Stimulated activated CD4-positive, alpha-beta T cell treated with anti-CD3 and anti-CD28 coated beads, Interleukin-2, amount 100 ng/mL, for 48 hours (primary cell): ENCODE results near the gene KRT39.
A peak's percentile ranks its signal among the peaks of the same experiment; 100 is the strongest.
"Not testable (repeated sequence)": the region's sequence is repeated elsewhere in the genome, so short reads cannot be mapped to it uniquely, and the experiment has no call there.

Experiments used
- DNase-seq, 2 donors: peaks; one replicate each; pipeline ENCODE4 v3.0.0-alpha.2; 2020

KRT39 gene

DNA sequence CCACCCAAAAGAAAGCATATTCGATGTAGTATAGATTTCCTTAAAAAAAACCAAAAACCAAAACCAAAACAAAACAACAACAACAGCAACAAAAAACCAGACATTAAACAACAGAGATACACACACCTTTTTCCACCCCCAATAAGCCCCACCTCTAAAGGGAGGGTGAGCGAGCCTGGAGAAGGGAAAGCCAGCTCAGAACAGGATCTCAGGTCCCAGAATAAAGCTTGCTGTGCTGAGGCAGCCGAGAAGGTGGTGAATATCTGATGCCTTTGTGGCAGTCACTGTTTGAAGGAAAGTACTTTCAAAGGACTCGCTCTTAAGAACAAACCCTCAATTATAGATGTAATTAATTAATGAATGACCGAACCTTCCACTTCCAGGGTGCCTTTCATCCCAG lies 29.8 kb downstream of the KRT39 start:
- no peak for DNase-seq

DNA sequence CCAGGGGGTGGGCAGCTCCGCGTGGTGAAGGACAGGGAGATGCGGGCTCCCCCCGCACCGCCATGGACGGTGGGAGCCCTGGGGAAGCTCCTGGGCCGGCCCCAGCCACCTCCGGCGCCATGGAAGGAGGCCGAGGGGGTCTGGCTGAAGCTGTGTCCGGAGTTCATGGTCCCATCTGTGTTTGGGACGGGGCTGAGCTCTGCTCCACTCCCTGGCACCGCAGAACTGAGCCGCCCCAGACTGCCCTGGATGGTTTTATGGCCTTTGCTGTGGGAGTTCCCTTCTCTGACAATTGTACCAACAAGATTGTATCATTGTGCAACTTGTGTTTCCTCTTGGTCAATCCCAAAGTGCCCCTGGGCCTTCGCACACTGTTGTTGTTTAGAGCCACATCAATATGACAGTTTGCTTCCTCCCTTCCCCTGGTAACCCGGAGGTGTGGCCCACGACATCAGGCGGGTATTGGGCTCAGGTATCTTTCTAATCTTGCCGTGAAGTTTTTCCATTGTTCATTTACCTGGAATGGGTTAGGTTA lies 30.2 kb downstream of the KRT39 start:
- DNase-seq = no peak

DNA sequence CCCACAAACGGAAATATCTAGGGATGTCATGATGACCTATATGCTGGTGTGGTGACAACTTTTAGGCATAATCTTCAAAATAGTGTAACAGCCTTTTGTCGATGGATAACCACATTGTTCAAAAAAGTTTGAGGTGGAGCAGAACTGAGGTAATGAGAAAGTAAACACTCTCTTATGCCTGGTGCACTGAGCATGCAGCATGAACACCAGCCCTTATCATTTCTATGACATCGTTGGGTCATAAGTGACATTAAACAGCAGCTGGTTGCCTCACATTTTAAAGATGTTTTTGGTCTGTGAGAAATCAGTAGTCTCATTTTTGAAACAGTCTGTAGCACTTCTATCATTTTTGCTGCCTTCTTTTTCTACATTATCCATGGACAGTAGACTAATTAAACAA lies 31.1 kb downstream of the KRT39 start:
- DNase-seq = no peak

DNA sequence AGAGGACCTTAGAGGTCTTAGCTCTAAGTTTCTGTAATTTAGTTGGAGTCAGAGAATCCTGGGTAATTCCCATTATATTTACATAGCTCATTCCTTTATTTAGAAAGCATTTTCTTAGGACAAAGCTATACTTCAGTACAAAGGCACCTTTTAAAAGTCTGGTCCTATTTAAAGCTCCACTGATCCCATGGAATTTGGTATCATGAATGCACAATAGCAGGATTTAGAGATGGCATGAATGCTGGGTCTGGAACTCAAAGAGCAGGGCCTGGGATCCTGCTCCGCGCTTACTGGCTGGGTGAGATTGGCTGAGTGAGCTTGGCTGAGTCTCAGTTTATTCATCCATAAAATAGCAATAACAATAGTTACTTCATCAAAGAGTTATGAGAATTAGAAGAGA lies 34.1 kb downstream of the KRT39 start:
- no peak for DNase-seq

DNA sequence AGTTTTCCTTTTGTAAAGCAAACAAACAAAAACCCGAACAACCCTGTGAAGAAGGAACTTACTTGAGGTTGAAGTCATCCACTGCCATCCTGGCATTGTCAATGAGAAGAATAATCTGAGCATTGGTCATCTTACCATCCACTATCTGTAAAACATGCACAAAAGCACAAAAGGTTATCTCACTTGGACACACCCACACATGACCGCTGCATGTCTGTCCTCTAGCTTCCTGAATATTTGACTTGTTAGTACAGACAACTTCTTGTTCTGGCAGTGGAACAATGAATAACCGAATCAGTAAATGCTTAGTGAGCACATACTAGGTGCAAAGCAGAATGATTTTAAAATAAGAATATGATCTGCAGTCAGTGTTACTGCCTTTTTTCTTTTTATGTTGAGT lies 35.4 kb downstream of the KRT39 start:
- no peak for DNase-seq

DNA sequence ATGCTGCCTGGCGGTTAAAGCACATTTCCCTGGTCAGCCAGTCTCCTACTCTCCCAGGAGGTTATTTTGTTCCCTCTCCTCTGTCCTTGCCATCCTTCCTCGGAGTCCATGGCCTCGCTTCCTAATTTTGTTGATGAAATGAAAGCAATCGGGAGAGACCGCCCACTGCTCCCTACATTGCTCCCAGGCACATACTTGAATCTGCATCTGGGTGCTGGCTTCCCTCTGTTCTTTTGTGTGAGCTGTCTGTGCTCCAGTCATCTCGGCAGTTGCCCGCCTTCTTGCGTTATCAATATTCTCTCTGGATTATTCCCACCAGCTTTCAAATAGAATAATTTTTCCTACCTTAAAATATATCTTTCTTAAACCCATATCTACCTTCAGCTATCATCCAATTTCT lies 40.4 kb downstream of the KRT39 start:
- DNase-seq = no peak

DNA sequence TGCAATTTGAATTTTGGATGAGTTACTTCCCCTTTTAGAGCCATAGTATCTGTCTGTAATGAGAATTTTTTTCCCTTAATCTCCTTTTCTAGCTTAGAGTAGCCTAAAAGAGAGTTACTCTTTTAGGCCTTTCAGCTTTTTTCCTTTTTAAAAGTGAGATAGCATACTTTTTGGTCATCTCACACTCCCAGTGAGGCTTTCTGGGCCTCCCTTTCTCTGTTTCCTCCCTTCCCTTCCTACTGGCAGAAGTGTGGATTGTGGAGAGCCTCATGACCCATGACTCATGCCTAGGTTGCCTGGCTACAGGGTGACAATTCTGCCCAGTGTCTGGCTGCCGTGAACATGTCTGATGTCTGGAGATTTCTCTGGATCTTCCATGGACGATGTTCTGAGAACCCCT lies 44.5 kb downstream of the KRT39 start:
- DNase-seq = no peak

DNA sequence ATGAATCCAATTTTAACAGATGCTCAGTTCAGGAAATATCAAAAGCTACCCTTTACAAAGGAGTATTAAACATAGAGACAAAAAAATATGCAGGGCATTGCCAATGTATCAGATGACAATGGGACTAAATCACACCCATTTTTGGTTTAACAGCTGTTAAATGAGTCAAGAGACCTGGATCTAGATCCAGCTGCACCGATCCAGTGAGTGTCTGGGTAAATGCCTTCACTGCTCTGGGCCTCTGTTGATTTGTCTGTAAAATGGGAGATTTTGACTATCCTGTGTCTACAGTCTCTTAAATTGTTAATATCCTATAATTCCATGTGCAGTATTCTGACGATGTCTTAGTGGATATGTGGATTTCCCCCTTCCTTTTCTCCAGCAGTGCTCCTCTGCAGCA lies 45.7 kb downstream of the KRT39 start:
- DNase-seq = no peak

DNA sequence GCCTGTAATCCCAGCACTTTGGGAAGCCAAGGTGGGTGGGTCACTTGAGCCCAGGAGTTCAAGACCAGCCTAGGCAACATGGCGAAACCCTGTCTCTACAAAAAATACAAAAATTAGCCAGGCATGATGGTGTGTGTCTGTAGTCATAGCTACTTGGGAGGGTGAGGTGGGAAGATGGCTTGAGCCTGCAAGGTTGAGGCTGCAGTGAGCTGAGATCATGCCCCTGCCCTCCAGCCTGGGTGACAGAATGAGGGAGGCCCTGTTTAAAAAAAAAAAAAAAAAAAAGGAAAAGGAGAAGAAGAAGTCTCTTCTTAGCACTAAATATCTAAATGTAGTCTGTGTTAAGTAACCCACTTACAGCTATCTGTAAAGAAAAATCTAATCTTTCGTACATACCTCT lies 49.6 kb downstream of the KRT39 start:
- DNase-seq = not testable (repeated sequence)

DNA sequence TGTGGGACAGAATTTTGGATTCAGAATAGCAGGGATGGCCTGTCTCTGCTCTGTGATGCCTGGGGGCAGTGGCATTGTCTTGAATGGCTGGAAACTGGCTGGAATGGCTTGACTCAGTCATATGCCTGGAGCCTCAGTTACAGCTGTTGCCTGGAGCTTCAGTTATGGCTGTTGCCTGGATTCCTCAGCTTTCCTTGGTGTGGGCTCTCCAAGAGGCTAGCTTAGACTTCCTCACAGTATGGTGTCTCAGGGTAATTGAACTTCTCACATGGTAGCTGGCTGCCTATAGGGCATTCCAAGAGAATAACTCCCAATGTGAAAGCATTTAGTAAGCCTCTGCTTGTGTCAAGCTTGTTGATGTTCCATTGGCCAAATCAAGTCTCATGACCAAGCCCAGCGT lies 50.4 kb downstream of the KRT39 start:
- no peak for DNase-seq

DNA sequence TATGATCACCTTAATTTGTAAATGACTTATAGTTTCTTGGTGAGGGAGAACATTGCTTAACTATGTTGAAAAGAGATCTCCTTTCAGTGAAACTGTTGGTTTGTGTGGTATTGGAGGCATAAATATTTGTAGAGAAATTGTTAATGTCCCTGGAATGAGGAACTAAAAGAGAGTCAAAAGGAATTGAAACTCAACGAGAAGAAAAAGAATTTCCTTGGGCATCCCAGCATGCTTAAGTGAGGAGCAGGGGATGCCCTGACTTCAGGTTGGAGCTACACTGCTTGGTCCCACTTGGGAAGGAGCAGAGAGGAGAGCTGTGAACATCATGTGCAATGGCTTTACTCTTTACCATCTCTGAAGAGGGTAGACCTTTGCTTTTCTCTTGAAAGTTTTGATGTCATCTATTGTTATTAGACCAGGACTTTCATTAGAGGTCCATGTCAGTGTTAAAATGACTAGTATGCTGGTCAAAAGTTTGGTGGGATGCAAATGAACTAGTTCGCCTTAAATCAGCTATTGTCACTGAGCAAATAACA lies 51.0 kb downstream of the KRT39 start:
- DNase-seq = no peak

DNA sequence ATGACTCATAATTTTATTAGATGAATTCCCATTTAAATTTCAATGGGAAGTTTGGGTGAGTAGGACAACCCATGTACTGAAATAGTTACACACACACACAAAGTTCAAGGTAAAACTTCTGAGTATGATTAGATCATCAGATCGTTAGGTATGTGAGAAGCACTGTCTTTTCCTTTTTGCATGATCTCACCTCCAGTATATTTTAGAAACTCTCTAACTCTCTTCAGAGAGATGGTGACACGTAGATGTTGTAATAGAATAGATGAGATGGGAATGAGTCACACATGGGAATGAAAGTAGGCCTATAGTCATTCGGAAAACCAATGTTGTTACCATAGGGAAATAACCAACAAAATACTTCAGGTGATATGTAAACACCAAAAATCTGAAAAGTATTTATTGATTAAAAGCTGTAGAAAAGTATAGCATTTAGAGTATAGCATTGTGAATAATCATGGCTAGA lies 51.5 kb downstream of the KRT39 start:
- DNase-seq = no peak

DNA sequence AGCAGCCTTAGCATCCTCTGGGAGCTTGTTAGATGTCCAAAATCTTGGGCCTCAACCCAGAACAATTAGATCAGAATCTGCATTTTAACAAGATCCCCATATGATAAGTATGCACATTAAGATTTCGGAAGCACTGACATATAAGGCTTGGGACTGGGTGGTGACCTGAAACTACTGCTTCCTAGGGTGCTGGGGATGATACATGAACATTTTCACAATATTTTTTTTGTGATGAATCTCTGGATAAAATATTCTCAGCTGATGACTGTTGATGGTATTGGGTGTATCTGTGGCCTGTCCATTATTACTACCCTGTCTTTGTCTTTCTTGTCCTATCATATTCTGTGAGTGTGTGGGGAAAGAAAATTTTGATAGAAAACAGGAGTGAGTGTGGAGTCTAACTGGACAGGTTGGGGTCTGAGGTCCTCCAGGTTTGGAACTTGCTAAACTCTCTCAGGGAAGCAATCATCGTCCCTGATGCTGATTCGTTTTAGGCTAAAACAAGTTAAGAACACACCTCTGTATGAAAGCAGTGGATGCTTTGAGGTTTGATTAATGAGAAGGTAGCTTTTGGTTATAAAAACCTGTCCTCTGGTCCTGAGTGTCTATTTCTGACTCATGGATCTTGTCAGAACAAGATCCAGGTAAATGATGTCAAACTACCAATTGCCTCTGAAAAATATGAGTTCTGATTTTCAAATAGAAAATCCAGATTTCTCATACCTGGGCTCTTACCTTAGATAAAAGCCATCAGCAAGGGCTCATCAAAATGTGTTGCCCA lies 52.5 kb downstream of the KRT39 start:
- DNase-seq = no peak

DNA sequence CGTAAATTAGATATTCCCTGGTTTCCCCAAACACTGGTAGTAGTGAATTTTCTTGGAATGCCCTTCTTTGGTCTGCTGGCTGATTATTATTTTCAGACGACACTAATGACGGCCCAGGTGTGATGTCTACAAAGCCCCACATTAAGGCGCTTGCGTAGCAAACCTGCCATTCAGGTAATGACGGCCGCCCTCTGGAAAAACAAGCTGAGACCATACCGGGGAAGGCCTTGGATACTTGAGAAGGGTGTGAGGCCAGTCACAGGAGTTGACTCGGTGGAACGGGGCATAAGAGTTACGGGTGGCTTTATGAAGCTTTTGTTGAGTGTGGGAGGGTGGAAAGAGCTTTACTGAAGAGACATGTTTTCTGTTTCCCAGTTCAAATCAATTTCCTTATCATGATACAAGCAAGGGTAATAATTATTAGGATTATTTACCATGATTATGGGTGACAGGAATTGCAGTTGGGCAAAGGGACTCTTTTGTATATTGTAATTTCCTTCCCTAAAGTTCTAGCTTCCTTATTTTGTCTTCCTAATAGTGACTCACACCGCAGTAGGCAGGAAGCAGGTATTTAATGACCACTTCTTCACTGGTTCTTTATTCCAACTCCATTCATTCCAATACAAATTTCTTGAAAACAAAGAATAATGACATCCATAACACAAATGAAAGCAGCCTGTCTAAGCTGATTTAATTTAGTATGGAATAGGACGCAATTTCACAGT lies 54.1 kb downstream of the KRT39 start:
- DNase-seq = no peak

DNA sequence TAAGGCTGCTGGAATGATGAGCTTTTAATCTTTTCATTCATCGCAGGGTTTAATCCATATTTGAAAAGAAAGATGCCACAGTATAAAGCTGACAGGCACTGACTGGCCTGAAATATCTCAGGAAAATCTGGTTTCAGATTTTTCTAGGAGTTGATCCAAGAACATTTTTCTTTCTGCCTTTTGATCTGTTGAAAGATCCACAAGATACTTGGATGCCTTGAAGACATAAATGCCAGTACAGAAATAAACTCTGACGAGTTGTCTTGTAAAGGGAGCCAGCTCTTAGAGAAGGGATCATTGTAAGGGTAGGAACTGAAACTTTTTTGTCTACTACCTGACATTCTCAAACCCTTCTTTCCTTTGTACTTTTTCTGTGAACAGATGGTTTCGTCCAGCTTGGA lies 56.3 kb downstream of the KRT39 start:
- DNase-seq = no peak

DNA sequence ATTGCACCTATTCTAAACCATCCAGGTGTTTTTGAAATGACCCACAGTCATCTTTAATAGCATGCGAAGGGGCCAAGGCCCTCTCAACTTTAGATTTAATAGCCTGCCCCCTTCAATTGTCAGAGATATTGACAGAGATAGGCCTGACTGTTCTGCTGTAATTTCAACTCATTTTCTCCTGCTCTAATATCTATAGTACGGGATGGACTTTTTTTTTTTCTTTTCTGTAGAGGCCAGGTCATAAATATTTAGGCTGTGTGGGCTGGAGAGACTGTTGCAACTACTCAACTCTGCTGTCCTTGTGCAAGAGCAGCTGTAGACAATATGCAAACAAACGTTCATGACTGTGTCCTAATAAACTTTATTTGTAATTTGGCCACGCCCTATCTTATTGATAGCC lies 57.0 kb downstream of the KRT39 start:
- no peak for DNase-seq

DNA sequence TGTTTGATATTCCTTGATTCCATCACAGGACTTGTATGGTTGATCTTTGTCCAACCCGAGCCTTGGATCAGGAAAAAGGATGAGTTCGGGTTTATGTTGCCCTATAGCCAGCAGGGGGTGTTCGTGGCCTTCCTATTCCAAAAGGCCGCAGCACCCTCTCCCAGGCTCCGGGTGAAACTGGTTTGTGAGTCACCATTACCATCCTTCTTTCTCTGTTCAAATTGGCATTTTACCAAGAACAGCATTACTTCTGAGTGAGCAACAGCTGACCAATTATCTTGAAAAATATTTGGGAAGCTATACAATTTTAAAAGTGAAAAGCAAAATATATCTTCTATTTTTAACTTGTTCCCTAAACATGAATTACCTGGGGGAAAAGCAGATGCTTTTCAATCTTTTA lies 57.4 kb downstream of the KRT39 start:
- DNase-seq = peak; percentile 52 to 53
